Activated CD8-positive, alpha-beta memory T cell treated with anti-CD3 and anti-CD28 coated beads, Interleukin-2, amount 50 U/mL, for 4 hours (primary cell): ENCODE measurements around the gene SBNO2.
"Not testable (repeated sequence)": the region's sequence is repeated elsewhere in the genome, so short reads cannot be mapped to it uniquely, and the experiment has no call there.

Experiments used
- DNase-seq: peaks from one replicate; pipeline ENCODE4 v3.0.0-alpha.2; 2020

SBNO2 gene

DNA sequence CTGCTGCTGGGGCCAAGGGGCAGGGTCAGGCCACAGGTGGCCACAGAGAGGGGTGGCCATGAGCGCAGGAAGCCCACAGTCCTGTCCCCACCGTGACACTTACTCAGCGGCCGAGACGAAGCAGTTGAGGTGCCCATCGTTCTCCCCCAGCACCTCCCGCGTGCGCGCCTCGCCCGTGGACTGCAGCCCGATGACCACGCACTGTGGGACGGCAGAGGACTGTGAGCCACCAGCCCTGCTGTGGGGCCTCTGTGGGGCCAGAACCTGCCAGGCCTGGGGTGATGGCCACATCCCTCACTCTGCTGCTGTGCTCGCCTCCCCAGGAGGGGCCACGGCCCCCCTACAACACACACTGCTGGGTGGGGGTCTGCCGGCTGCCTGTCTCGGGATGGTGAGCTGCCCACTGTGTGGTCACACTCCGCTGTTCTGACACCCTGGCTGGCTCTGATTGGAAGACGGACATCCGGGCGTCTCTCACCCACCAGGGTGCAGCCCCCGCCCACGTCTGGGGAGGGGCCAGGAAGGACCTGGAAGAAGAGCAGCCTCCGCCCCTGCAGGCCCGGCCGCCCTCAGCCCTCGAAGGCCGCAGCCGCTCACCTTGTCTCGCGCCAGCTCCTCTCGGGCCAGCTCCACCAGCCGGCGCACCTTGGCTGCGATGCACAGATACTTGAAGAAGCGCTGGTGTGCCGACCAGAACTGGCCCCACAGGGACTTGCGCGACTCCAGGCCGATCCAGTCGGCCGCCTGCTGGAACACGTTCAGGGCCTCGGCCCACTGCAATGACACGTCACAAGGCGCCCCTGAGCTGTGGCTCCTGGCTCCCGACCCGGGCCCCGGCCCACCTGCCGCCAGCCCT, 57.1 kb downstream of the SBNO2 start:
- DNase-seq: no peak

- no peak for DNase-seq
Observed at GRCh38 chr19:1115646-1116420, 58.2 kb downstream of the SBNO2 start.

DNA sequence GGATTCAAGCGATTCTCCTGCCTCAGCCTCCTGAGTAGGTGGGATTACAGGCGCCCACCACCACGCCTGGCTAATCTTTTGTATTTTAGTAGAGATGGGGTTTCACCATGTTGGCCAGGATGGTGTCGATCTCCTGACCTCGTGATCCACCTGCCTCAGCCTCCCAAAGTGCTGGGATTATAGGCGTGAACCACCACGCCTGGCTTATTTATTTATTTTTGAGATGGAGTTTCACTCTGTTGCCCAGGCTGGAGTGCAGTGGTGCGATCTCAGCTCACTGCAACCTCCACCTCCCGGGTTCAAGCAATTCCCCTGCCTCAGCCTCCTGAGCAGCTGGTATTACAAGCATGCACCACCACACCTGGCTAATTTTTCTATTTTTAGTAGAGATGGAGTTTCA, 59.3 kb downstream of the SBNO2 start:
- not testable (repeated sequence) for DNase-seq

DNA sequence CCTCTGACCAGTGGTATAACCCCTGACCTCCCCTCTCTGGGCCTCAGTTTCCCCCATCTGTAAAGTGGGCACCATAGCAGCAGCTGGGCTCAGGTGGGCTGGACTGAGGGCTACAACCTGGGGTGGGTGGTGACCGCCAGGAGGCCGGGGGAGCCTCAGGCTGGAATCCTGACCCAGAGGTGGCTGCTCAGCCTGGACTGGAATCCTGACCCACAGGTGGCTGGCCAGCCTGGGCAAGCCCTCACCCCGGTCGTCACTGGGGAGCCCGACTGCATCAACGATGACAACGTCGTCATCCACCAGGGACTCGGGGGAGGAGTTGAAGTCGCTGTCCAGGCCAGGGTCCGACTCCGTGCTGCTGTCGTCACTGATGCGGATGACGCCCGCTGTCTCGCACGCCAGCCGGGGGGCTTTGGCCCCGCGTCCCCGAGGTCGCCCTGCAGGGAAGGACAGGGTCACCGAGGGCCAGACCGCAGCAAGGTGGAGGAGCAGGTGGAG, 60.0 kb downstream of the SBNO2 start:
- no peak for DNase-seq

GRCh38 chr19:1113030-1113985, 60.8 kb downstream of the SBNO2 start:
- peak; percentile 88 for DNase-seq

DNA sequence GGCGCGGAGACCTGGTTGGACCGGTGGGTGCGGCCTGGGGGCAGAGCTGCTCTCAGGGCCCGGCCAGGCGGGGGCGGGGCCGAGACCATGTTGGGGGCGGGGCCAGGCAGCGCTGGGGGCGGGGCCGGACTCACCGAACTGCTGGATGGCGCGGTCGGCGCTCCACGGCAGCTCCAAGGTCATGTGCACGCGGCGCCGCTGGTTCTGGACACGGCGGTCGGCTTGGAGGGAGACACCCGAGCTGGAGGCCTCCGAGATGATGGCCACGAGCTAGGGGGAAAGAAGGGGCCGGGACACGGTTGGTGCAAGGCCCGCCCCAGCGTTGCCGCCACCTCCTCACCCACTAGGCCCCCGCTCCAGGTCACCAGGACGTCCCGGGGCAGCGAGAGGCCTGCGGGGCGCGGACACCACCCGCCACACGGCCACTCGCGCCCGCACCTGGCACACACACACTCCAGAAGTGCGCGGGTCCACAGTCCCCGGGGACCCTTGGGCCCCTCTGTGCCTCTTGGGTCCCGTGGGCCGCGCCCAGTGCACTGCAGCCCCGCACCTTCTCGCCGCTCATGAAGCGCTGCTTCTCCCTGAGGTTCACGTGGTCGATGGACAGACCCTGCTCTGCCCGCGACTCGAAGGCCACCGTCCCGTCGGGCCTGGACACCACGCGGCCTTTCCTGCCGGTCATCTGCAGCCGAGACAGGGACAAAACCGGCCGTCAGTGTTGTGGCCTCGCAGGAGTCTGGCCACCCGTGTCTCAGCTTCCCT, 61.6 kb downstream of the SBNO2 start:
- no peak for DNase-seq

- no peak for DNase-seq
Observed at GRCh38 chr19:1111641-1112267, 62.3 kb downstream of the SBNO2 start.

- DNase-seq: no peak
Observed at GRCh38 chr19:1110809-1111640, 63.0 kb downstream of the SBNO2 start.

- no peak for DNase-seq
Observed at GRCh38 chr19:1109697-1110671, 64.1 kb downstream of the SBNO2 start.

DNA sequence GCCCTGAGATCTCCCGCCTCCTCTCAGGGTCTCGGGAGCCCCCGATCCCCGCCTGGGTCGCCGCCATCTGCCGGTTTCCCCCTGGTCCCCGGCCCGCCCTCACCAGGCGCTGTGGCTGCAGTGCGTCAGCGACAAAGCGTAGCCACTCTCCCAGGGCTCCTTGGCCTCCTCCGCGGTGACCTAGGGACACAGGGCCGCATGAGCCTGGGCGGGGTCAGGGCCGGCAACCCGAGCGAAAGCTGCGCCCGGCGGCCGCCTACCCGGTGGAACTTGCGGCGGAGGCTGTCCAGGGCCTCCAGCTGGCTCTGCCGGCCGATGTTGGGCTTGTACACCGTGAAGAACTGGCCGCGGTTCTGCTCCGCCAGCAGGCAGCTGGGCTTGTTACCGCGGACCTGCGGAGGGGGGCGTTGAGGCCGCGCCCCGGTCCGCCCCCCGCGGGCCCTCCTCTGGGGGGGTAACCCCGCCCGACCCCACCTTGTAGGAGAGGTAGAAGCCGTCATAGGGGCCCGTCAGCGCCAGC, 65.0 kb downstream of the SBNO2 start:
- no peak for DNase-seq

DNA sequence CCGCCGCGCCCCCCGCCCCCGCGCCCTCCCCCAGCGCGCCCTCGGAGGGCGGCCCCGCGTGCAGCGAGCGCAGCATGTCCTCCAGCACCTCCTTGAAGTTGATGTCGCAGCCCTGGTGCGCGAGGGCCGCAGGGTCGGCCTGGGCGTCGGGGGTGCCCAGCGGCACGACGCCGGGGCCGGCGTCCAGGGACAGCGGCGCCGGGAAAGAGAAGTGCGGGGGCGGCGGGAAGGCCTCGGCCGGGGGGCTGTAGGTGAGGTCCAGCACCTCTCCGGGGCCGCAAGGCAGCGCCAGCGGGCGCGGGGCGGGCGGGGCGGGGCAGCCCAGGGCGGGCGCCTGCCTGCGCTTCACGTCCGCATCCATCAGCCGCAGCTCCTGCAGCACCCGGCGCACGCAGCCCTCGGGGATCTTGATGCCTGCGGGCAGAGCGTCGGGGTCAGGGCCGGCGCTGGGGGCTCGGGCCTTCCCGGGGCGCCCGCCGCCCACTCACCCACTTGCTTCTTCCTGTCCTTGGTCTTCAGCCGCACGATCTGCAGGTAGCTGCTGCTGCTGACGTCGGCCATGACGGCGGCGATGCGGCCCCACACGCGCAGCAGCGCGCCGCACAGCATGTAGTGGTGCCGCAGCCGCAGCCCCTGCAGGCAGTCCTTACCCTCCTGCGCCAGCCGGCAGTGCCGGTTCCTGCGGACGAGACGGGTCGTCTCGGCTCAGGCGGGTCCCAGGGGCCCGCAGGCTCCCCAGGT, 65.6 kb downstream of the SBNO2 start:
- DNase-seq: no peak

- DNase-seq: no peak
Observed at GRCh38 chr19:1107661-1108261, 66.3 kb downstream of the SBNO2 start.

DNA sequence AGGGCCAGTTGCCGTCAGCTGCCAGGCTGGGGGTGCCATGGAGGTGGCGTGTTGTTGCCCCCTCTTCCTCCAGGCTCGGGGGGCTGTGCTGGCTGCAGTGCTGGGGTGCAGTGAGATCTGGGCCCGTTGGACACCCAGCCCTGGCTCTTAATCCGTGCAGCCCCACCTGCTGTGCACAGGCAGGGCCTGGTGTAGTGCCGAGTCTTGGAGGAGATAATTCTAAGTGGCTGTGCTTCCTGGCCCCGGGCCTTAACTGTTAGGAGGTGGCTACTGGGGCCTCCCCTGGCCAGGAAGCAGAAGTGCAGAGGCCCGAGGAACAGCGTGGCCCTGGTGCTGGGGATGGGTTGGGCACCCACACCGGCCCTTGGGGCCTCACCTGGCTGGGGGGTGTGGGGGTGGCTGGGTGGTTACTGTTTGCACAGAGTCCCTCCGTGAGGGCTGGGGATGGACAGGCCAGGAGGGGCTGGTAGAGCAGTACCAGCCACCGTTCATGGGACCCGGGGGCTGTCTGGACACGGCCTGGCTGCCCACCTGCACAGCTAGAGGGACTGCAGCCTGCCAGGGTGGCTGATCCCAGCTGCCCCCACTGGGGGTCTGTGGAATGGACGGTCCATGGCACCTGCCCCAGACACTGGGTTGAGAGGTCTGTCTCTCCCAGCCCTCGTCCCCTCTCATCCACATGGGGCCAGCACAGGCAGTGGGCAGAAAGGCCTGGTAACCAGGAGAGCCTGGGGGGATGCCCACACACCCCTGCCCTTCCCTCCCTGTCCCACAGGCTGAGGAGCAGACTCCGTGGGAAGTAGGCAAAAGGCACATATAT, 67.0 kb downstream of the SBNO2 start:
- no peak for DNase-seq

DNA sequence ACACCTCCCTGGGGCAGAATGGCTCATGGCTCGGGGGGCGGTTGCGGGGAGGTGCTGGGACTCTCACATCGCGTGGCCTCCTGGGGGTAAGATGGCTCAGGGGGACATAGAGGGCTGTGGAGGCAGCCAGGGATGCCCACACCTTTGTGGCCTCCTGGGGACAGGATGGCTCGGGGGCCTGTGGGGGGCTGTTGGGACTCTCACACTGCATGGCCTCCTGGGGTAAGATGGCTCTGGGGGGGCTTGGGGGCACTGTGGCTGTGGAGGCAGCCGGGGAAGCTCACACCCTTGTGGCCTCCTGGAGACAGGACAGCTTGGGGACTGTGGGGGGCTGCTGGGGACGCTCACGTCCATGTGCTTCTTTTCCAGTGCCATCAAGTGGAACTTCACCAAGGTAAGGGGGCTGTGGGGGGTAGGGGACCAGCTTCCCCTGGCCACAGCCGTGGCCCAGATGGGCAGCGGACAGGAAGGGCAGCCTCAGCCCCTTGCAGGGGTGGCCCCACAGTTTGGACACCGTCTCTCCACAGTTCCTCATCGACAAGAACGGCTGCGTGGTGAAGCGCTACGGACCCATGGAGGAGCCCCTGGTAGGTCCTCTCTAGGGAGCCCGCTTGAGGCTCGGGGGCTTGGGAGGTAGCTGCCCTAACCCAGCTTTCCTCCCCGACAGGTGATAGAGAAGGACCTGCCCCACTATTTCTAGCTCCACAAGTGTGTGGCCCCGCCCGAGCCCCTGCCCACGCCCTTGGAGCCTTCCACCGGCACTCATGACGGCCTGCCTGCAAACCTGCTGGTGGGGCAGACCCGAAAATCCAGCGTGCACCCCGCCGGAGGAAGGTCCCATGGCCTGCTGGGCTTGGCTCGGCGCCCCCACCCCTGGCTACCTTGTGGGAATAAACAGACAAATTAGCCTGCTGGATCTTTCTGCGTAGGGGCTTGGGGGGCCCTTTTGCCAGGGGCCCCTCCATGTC, 67.9 kb downstream of the SBNO2 start:
- no peak for DNase-seq

DNA sequence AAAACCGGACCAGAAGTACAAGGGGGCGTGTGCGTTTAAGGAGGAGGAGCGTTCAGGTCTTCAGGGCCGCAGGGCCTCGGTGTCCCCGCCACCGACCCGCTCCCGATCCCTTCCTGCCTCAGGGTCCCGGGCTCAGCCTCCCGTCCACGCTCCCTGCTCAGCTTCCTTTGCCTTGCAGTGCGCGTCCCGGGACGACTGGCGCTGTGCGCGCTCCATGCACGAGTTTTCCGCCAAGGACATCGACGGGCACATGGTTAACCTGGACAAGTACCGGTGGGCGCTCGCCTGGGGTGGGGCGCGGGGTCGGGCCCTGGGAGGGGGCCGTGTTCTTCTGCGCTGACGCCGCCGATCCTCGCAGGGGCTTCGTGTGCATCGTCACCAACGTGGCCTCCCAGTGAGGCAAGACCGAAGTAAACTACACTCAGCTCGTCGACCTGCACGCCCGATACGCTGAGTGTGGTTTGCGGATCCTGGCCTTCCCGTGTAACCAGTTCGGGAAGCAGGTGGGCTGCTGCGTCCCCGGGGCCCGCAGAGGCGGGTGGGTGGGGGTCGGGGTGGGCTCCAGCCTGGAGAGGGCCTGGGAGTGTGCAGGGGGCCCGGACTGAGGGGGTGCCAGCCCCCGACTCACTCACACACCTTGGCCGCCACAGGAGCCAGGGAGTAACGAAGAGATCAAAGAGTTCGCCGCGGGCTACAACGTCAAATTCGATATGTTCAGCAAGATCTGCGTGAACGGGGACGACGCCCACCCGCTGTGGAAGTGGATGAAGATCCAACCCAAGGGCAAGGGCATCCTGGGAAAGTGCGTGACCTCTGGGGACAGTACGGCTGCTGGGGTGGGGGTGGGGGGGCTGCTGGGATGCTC, 68.8 kb downstream of the SBNO2 start:
- no peak for DNase-seq
